Sigmoid colon (tissue), 7 donors: Measurements from ENCODE around the gene STRBP. TPM values are rescaled to one million over a fixed set of nuclear protein-coding genes. Genes with fewer than 3 reads are reported as not detected.

Experiments
- DNase-seq: peaks from one replicate; pipeline ENCODE4 v3.0.0-alpha.2; 2019
- H3K27ac ChIP-seq, 4 donors: fragments of 200-600 bp; sonication (generic); one replicate each; pipeline ENCODE4 v1.5.1; 2016 to 2019; ENCODE audit warnings: mild to moderate bottlenecking in 1 of 4
- H3K27me3 ChIP-seq, 3 donors: fragments of 200-600 bp; sonication (generic); one replicate each; pipeline ENCODE4 v1.5.1; 2019; ENCODE audit warnings: mild to moderate bottlenecking in 1 of 3
- H3K36me3 ChIP-seq, 4 donors: fragments of 200-600 bp; sonication (generic); one replicate each; pipeline ENCODE4 v1.5.1; 2016 to 2019
- H3K4me1 ChIP-seq, 4 donors: fragments of 200-600 bp; sonication (generic); one replicate each; pipeline ENCODE4 v1.5.1; 2017 to 2019
- H3K4me3 ChIP-seq, 4 donors: fragments of 200-600 bp; sonication (generic); one replicate each; pipeline ENCODE4 v1.5.1; 2017 to 2019; ENCODE audit warnings: mild to moderate bottlenecking in 2 of 4, moderate library complexity in 1 of 4
- H3K9me3 ChIP-seq, 4 donors: fragments of 200-600 bp in 3 of 4; sonication (generic) in 3 of 4; one replicate each; pipeline versions ENCODE4 v1.5.1 to v1.6.1; 2013 to 2019
- EP300 ChIP-seq, 4 donors: sonication (generic); formaldehyde crosslinking; IDR thresholded peaks; one replicate each; pipeline ENCODE4 v1.6.1; 2017; ENCODE audit warnings: antibody characterized with exemption in 4 of 4
- POLR2A ChIP-seq, 2 donors: fragments of 450-650 bp; IDR thresholded peaks; one replicate each; pipeline ENCODE4 v1.6.1; 2016; ENCODE audit warnings: antibody characterized with exemption in 2 of 2, mild to moderate bottlenecking in 2 of 2, moderate library complexity in 2 of 2
- POLR2AphosphoS5 ChIP-seq, 4 donors: sonication (generic); formaldehyde crosslinking; IDR thresholded peaks; one replicate each; pipeline ENCODE4 v1.6.1; 2017; ENCODE audit warnings: antibody characterized with exemption in 4 of 4
- WGBS, 2 donors: extraction: QIAGEN DNeasy Blood & Tissue Kit; methylation state at CpG; one replicate each; pipeline ENCODE4 v1.1.7; 2013; 5-methylcytosine and 5-hydroxymethylcytosine counted together
- intact Hi-C: fragments of 100-400 bp; cut with DNase I; formaldehyde crosslinking; loops from one replicate; pipeline ENCODE4 v1.15.1; 2023
- polyA plus RNA-seq, 3 donors: library from polyadenylated mRNA; stranded (reverse); fragments of 200-250 nt; gene quantifications; one replicate each; pipeline ENCODE4 v1.2.3, GENCODE V29; 2013
- total RNA-seq, 4 donors: library from RNA; depleted of rRNA; stranded (reverse); fragments of >200 nt; gene quantifications; one replicate each; pipeline ENCODE4 v1.1.0, GENCODE V29; 2016
- TF ChIP-seq, protein P1 (sequence below), 4 experiments: fragments of 450-650 bp in 3 of 4; fragments of 200-600 bp in 1 of 4; IDR thresholded peaks; one replicate each; pipeline ENCODE4 v1.5.1; 2016 to 2019; ENCODE audit warnings: antibody characterized with exemption in 4 of 4, mild to moderate bottlenecking in 3 of 4, moderate library complexity in 2 of 4
- donor health status: healthy with polysubstance abuse.
- donor health status: Bipolar disorder and iron deficiency.
- donor health status: healthy.

STRBP gene
- total and polyA plus RNA-seq, 7 donors: 13.3 to 32.2 (median 18.0) TPM

DNA sequence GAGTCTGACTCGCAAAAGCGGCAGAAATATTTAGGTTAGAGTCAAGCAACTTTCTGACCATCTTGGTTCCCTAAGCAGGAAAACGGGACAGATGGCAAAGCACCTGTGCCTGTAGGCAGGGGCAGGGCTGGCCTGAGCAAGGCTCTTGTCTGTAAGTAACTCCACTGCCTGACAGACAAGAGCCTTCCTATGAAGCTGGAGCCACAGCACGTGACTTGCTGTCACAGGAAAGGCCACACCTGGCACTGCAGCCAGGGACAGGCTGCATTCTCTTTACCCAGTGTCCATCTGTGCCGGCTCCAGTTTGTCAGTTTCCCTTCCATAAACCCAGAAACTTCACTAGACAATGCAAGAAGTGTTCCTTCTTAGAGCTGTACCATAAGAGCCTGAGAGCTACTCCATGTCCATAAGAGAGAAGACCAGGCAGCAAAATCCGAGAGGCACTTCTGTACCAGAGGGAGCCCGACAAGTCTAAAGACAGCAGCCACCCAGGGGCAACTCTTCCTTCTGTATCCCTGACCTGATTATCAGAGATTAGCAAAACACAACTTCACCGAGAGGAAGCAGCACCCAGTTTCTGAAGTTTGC, 156.9 kb downstream of the STRBP start:
- H3K27me3 ChIP-seq: no peaks in the 10 kb centered on the region
- TF ChIP-seq, protein P1, sequence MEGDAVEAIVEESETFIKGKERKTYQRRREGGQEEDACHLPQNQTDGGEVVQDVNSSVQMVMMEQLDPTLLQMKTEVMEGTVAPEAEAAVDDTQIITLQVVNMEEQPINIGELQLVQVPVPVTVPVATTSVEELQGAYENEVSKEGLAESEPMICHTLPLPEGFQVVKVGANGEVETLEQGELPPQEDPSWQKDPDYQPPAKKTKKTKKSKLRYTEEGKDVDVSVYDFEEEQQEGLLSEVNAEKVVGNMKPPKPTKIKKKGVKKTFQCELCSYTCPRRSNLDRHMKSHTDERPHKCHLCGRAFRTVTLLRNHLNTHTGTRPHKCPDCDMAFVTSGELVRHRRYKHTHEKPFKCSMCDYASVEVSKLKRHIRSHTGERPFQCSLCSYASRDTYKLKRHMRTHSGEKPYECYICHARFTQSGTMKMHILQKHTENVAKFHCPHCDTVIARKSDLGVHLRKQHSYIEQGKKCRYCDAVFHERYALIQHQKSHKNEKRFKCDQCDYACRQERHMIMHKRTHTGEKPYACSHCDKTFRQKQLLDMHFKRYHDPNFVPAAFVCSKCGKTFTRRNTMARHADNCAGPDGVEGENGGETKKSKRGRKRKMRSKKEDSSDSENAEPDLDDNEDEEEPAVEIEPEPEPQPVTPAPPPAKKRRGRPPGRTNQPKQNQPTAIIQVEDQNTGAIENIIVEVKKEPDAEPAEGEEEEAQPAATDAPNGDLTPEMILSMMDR (IDR thresholded peaks at IDR 0.05): no peak
- TF ChIP-seq EP300 (IDR thresholded peaks at IDR 0.05) (no peak), POLR2A (IDR thresholded peaks at IDR 0.05) (no peak), POLR2AphosphoS5 (IDR thresholded peaks at IDR 0.05) (no peak)
- peak overlapping the region in 2 of 4 donors; percentile 1 to 23 for H3K27ac ChIP-seq
- peaks cover 0 to 19% (median 15%) of the 10 kb centered on the region in 4 donors for H3K4me1 ChIP-seq
- H3K4me3 ChIP-seq: no peak overlapping the region
- 52 to 53% methylated on average over 8 of the region's 8 CpGs for WGBS, 2 donors
- H3K36me3 ChIP-seq: peaks cover 0 to 42% (median 9%) of the 10 kb centered on the region in 4 donors
- intact Hi-C loops: no loop called here
- H3K9me3 ChIP-seq: no peaks in the 10 kb centered on the region
- no peak for DNase-seq

DNA sequence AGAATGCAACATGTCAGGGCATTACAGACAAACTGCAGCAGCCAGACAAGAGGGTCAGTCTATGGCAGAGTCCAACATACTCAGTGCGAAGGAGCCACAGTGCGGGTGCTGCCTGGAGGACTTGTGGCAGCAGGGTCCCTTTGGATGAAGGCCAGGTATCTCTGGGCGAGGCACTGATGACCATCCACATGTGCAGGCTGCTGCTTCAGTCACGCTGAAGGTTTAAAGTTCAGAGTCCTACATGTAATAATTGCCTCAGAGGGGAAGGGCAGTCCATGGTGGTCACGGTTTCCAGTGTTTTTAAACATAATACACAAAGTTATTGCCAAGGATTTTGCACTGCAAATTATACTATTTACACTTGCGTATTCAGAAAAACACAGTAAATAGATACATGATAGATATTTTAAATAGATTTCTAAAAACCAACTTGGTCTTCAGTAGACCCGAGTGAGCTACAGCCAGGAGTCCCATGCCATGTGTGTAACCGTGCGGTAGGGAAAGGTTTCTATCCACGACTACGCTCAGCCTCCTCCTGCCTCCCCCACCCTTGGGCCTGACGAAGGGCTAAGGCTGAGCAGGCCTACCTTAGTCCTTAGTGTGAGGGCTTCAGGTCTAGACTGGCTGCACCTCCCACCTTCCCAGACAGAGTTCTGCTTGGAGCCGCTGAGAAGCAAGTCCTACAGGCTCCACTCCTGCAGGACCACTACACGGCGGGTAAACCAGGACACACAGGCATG, 158.7 kb downstream of the STRBP start:
- H3K27ac ChIP-seq: no peak overlapping the region
- intact Hi-C loops: no loop called here
- no peaks in the 10 kb centered on the region for H3K27me3 ChIP-seq
- WGBS, 2 donors: 70 to 87% methylated on average over 15 of the region's 15 CpGs
- H3K9me3 ChIP-seq: no peaks in the 10 kb centered on the region
- peaks cover 0 to 59% (median 13%) of the 10 kb centered on the region in 4 donors for H3K36me3 ChIP-seq
- no peak for DNase-seq
- no peak overlapping the region for H3K4me3 ChIP-seq
- no peak for TF ChIP-seq EP300 (IDR thresholded peaks at IDR 0.05)
- no peak for TF ChIP-seq POLR2AphosphoS5 (IDR thresholded peaks at IDR 0.05)
- TF ChIP-seq POLR2A (IDR thresholded peaks at IDR 0.05): no peak
- TF ChIP-seq, protein P1 (IDR thresholded peaks at IDR 0.05): no peak
- peaks cover 0 to 6% (median 2%) of the 10 kb centered on the region in 4 donors for H3K4me1 ChIP-seq

DNA sequence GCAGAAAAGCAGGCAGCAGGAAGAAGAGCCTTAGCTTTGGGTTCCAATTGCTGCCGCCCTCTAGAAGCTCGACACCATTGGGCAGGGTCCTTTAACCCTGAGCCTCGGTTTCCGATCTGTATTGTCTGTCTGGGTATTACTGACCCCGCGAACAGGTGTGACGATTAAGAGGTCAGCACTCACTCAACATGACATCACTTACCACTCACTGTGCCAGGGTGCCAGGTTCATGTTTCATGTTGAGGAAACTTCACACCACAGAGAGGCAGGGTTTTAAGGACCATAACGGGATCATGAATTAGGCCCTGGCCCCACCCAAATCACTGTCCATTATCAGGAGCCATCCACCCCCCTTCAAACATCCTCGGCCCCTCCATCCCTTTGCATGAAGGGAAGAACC, 159.4 kb downstream of the STRBP start:
- intact Hi-C loops: no loop called here
- no peak overlapping the region for H3K4me3 ChIP-seq
- WGBS, 2 donors: 81 to 90% methylated on average over 9 of the region's 9 CpGs
- H3K36me3 ChIP-seq: peaks cover 0 to 66% (median 13%) of the 10 kb centered on the region in 4 donors
- no peak overlapping the region for H3K27ac ChIP-seq
- DNase-seq: no peak
- H3K27me3 ChIP-seq: no peaks in the 10 kb centered on the region
- peaks cover 0 to 4% (median 2%) of the 10 kb centered on the region in 4 donors for H3K4me1 ChIP-seq
- no peaks in the 10 kb centered on the region for H3K9me3 ChIP-seq
- TF ChIP-seq EP300 (IDR thresholded peaks at IDR 0.05) (no peak), POLR2AphosphoS5 (IDR thresholded peaks at IDR 0.05) (no peak), POLR2A (IDR thresholded peaks at IDR 0.05) (no peak)
- TF ChIP-seq, protein P1 (IDR thresholded peaks at IDR 0.05): no peak

DNA sequence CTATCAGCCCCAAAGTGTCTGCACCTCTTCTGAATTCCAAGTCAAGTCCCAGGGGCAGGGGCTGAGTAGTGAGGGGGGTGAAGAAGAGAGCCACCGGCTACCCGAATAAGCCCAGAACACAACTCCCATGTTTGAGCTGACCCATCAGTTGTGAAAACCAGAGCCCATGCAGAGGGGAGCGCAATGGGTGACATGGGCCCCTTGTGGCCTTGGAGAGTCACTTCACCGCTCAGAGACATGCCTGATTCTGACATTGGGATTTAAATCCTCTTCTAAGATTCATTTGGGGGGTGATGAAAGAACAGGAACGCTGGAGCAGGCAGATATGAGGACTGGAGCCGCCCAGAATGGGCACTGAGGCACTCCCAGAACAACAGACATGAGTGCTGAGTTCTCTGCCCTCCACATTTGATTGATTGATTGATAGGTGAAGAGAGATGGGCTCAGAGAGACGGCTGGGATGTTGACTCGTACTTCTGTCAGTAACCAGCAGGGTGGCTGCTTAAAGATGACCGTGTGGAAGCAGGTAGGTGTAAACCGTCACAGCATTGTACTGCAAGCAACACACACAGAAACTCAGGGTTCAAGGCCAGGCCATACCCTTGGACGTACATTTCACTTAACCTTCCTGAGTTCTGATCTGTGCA, 160.6 kb downstream of the STRBP start:
- no peak for TF ChIP-seq EP300 (IDR thresholded peaks at IDR 0.05)
- TF ChIP-seq, protein P1 (IDR thresholded peaks at IDR 0.05): no peak
- TF ChIP-seq POLR2AphosphoS5 (IDR thresholded peaks at IDR 0.05): no peak
- no peak for TF ChIP-seq POLR2A (IDR thresholded peaks at IDR 0.05)
- Histone ChIP-seq H3K36me3 (peaks cover 0 to 77% (median 18%) of the 10 kb centered on the region in 4 donors), H3K4me1 (peaks cover 0 to 6% (median 2%) of the 10 kb centered on the region in 4 donors), H3K27ac (peak overlapping the region in 1 of 4 donors; percentile 6), H3K27me3 (no peaks in the 10 kb centered on the region), H3K4me3 (no peak overlapping the region), H3K9me3 (no peaks in the 10 kb centered on the region)
- DNase-seq: no peak
- 85 to 86% methylated on average over 11 of the region's 11 CpGs for WGBS, 2 donors
- intact Hi-C loops: no loop called here
